ENCODE results near the gene MAMDC2.

GRCh38 chr9:70160686-70161600 is 117.3 kb downstream of the MAMDC2 start:
- no peak for TF ChIP-seq EZH2phosphoT487 (IDR thresholded peaks at IDR 0.05)
- TF ChIP-seq, protein P1, sequence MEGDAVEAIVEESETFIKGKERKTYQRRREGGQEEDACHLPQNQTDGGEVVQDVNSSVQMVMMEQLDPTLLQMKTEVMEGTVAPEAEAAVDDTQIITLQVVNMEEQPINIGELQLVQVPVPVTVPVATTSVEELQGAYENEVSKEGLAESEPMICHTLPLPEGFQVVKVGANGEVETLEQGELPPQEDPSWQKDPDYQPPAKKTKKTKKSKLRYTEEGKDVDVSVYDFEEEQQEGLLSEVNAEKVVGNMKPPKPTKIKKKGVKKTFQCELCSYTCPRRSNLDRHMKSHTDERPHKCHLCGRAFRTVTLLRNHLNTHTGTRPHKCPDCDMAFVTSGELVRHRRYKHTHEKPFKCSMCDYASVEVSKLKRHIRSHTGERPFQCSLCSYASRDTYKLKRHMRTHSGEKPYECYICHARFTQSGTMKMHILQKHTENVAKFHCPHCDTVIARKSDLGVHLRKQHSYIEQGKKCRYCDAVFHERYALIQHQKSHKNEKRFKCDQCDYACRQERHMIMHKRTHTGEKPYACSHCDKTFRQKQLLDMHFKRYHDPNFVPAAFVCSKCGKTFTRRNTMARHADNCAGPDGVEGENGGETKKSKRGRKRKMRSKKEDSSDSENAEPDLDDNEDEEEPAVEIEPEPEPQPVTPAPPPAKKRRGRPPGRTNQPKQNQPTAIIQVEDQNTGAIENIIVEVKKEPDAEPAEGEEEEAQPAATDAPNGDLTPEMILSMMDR (IDR thresholded peaks at IDR 0.05): no peak
- no peak for TF ChIP-seq EZH2 (IDR thresholded peaks at IDR 0.05)
